ENCODE measurements around the gene YIPF2. TPM values are rescaled to one million over a fixed set of nuclear protein-coding genes. Genes with fewer than 3 reads are reported as not detected.

The YIPF2 gene
- total and polyA plus RNA-seq, 2 donors from 2014 or later, result 64.7 to 70.3 TPM

DNA sequence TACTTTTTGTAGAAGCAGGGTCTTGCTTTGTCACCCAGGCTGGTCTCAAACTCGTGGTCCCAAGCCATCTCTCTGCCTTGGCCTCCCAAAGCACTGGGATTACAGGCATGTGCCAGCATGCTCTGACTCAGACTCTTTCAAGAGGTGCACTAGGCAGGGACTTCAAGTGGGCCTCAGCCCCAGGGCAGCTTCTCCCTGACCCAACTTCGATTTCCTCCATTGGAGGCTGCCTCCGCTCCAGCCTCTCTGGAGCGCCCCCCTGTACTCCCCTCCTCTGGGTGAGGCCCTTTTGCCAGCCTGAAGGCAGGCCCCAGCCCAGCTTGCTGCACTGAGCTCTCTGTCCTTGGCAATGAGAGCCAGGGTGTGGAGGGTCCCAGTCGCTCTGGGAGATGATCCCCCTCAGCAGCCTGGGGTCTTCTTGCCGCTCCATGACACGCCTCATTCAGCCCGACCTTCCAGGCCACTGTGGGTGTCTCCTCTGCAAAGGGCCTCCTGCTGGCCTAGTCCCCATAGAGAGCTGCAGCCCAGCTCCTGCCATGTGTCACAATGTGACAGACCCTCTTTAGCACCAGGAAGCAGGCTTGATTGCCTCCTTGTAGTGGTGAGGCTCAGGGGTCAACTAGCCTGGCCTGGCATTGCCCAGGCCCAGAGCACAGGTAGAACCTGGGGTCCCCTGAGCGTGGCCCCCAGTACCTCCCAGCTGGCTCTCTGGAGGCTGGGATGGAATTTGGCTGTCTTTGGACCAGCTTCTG is 40.6 kb downstream of the YIPF2 start:
- H3K27ac ChIP-seq (ENCODE audit: low read depth in 2 of 2, low read length in 2 of 2), result no peak overlapping the region
- no peak overlapping the region for H3K4me3 ChIP-seq (ENCODE audit: low read length in 3 of 3)
- peak in 1 of 5 donors; percentile 34 for DNase-seq
- FAIRE-seq, result no peak
- no peak overlapping the region for H3K9ac ChIP-seq (ENCODE audit: low read length in 3 of 3)
- H3K4me1 ChIP-seq (ENCODE audit: control insufficient read depth in 2 of 3, insufficient read depth in 2 of 3, low read depth in 1 of 3, low read length in 3 of 3), result peaks cover 0 to 15% (median 3%) of the 10 kb centered on the region in 3 donors
- no peaks in the 10 kb centered on the region for H3K36me3 ChIP-seq (ENCODE audit: control insufficient read depth in 2 of 3, insufficient read depth in 3 of 3, low read length in 3 of 3)
- H3K27me3 ChIP-seq (ENCODE audit: control insufficient read depth, insufficient read depth, low read length), result no peaks in the 10 kb centered on the region
- TF ChIP-seq, protein P1, sequence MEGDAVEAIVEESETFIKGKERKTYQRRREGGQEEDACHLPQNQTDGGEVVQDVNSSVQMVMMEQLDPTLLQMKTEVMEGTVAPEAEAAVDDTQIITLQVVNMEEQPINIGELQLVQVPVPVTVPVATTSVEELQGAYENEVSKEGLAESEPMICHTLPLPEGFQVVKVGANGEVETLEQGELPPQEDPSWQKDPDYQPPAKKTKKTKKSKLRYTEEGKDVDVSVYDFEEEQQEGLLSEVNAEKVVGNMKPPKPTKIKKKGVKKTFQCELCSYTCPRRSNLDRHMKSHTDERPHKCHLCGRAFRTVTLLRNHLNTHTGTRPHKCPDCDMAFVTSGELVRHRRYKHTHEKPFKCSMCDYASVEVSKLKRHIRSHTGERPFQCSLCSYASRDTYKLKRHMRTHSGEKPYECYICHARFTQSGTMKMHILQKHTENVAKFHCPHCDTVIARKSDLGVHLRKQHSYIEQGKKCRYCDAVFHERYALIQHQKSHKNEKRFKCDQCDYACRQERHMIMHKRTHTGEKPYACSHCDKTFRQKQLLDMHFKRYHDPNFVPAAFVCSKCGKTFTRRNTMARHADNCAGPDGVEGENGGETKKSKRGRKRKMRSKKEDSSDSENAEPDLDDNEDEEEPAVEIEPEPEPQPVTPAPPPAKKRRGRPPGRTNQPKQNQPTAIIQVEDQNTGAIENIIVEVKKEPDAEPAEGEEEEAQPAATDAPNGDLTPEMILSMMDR (IDR thresholded peaks at IDR 0.05; ENCODE audit: borderline replicate concordance, extremely low read depth, insufficient read depth), result no peak
- intact Hi-C loops (cut with DNase I), result no loop called here
- no peaks in the 10 kb centered on the region for H3K9me3 ChIP-seq (ENCODE audit: control insufficient read depth in 2 of 3, insufficient read depth in 1 of 3, low read length in 3 of 3)

DNA sequence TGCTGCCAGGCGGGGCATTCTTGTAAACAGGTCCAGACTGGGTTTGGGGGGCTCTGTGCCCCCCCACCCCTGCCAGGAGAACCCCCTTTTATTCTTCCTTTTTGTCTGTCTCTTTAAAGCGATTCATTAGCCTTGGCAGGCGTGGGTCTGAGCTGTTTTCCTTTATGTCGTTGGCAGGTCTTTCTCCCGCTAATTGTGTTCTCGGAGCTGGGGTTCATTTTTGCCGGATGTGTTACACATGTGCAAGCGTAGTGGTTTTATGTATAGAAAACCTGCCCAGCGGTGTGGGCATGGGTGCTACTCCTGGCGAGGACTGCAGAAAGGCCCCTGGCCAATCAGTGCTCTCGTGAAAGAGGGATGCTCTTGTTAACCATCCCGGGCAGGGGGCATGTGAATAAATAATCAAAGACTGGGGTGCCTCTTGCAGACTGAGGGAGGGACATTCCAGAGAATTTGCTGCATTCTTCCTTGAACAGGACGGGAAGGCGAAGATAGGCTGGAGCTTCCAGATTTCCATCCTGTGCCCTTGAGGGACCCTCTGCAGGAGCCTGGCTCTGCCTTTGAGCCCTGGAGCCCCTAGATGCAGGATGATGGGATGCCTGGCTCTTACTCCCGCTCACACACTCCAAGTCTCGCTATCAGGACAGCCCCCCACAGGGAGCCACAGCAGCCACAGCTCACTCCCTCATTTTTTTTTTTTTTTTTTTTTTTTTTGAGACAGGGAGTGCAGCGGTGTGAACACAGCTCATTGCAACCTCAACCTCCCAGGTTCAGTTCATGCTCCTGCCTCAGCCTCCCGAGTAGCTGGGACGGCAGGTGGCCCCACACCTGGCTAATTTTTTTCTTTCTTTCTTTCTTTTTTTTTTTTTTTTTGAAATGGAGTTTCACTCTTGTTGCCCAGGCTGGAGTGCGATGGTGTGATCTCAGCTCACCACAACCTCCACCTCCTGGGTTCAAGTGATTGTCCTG is 43.0 kb downstream of the YIPF2 start:
- H3K27ac ChIP-seq (ENCODE audit: low read depth in 2 of 2, low read length in 2 of 2), result no peak overlapping the region
- FAIRE-seq, result no peak
- TF ChIP-seq, protein P1 (IDR thresholded peaks at IDR 0.05; ENCODE audit: borderline replicate concordance, extremely low read depth, insufficient read depth), result no peak

GRCh38 chr19:10884274-10884673 is 44.2 kb downstream of the YIPF2 start:
- Histone ChIP-seq H3K9me3 (ENCODE audit: control insufficient read depth in 2 of 3, insufficient read depth in 1 of 3, low read length in 3 of 3) (no peaks in the 10 kb centered on the region), H3K27ac (ENCODE audit: low read depth in 2 of 2, low read length in 2 of 2) (no peak overlapping the region), H3K9ac (ENCODE audit: low read length in 3 of 3) (no peak overlapping the region), H3K36me3 (ENCODE audit: control insufficient read depth in 2 of 3, insufficient read depth in 3 of 3, low read length in 3 of 3) (no peaks in the 10 kb centered on the region), H3K27me3 (ENCODE audit: control insufficient read depth, insufficient read depth, low read length) (no peaks in the 10 kb centered on the region), H3K4me1 (ENCODE audit: control insufficient read depth in 2 of 3, insufficient read depth in 2 of 3, low read depth in 1 of 3, low read length in 3 of 3) (peaks cover 0 to 5% (median 2%) of the 10 kb centered on the region in 3 donors), H3K4me3 (ENCODE audit: low read length in 3 of 3) (no peak overlapping the region)
- no peak for DNase-seq
- intact Hi-C loops (cut with DNase I), result no loop called here
- TF ChIP-seq, protein P1 (IDR thresholded peaks at IDR 0.05; ENCODE audit: borderline replicate concordance, extremely low read depth, insufficient read depth), result no peak
- FAIRE-seq, result no peak

More for the DNA sequence above, 43.0 kb downstream of the YIPF2 start:
- no peak overlapping the region for H3K9ac ChIP-seq (ENCODE audit: low read length in 3 of 3)
- H3K4me1 ChIP-seq (ENCODE audit: control insufficient read depth in 2 of 3, insufficient read depth in 2 of 3, low read depth in 1 of 3, low read length in 3 of 3), result peaks cover 0 to 5% (median 0%) of the 10 kb centered on the region in 3 donors
- H3K27me3 ChIP-seq (ENCODE audit: control insufficient read depth, insufficient read depth, low read length), result no peaks in the 10 kb centered on the region
- H3K4me3 ChIP-seq (ENCODE audit: low read length in 3 of 3), result no peak overlapping the region
- DNase-seq, result no peak
- no peaks in the 10 kb centered on the region for H3K36me3 ChIP-seq (ENCODE audit: control insufficient read depth in 2 of 3, insufficient read depth in 3 of 3, low read length in 3 of 3)
- intact Hi-C loops (cut with DNase I), result no loop called here
- H3K9me3 ChIP-seq (ENCODE audit: control insufficient read depth in 2 of 3, insufficient read depth in 1 of 3, low read length in 3 of 3), result no peaks in the 10 kb centered on the region

All from kidney (tissue), 14 donors.